WTC11 (cell line): ENCODE results near the gene HMX1. TPM values are rescaled to one million over a fixed set of nuclear protein-coding genes. Genes with fewer than 3 reads are reported as not detected.

Experiments used
- ATAC-seq: fragments of 200-7000 bp; cut with Tn5 transposase; 2 replicates; pipeline ENCODE4 v1.10.0; 2021; ENCODE audit warnings: mild to moderate bottlenecking, moderate library complexity
- CTCF ChIA-PET: fragments of 300-600 bp; sonication (Branson Sonifier 250); formaldehyde crosslinking; loops from one replicate; lab custom pipeline; 2021; ENCODE audit warnings: antibody characterized with exemption; lab: Charles Lee
- POLR2A ChIA-PET: fragments of 350-600 bp; sonication (Branson Sonifier 250); formaldehyde crosslinking; loops from one replicate; lab custom pipeline; 2021; ENCODE audit warnings: antibody characterized with exemption; lab: Charles Lee
- DNase-seq: peaks from one replicate; pipeline ENCODE4 v3.0.0; 2021; ENCODE audit warnings: low spot score
- H3K27ac Mint-ChIP-seq: 2 replicates; pipeline ENCODE4 v1.8.0; 2021; ENCODE audit warnings: mixed read lengths
- H3K27me3 Mint-ChIP-seq: 2 replicates; pipeline ENCODE4 v1.8.0; 2021; ENCODE audit warnings: low read depth, mild to moderate bottlenecking, moderate library complexity, mixed read lengths
- H3K36me3 Mint-ChIP-seq: 2 replicates; pipeline ENCODE4 v1.8.0; 2021; ENCODE audit warnings: mixed read lengths
- H3K4me1 Mint-ChIP-seq: 2 replicates; pipeline ENCODE4 v1.8.0; 2022; ENCODE audit warnings: mixed read lengths
- H3K4me3 Mint-ChIP-seq: 2 replicates; pipeline ENCODE4 v1.8.0; 2021; ENCODE audit warnings: mild to moderate bottlenecking, moderate library complexity, mixed read lengths
- H3K9me3 Mint-ChIP-seq: 2 replicates; pipeline ENCODE4 v1.8.0; 2021; ENCODE audit warnings: mixed read lengths
- CREB1 ChIP-seq: sonication (generic); formaldehyde crosslinking; IDR thresholded peaks from 2 replicates; pipeline ENCODE4 v1.8.0; 2023; ENCODE audit warnings: mild to moderate bottlenecking, missing genetic modification reagents
- CREM ChIP-seq: sonication (generic); formaldehyde crosslinking; IDR thresholded peaks from 2 replicates; pipeline ENCODE4 v1.8.1; 2022; ENCODE audit warnings: mild to moderate bottlenecking, missing genetic modification reagents, moderate library complexity
- CTCF ChIP-seq: fragments of 200-600 bp; IDR thresholded peaks from 2 replicates; pipeline ENCODE4 v1.8.0; 2022; ENCODE audit warnings: antibody characterized with exemption
- ELF4 ChIP-seq: sonication (generic); formaldehyde crosslinking; IDR thresholded peaks from 2 replicates; pipeline ENCODE4 v1.8.1; 2022; ENCODE audit warnings: low read depth, mild to moderate bottlenecking, moderate library complexity, missing genetic modification reagents
- EMX1 ChIP-seq: fragments of 250-450 bp; sonication (Bioruptor Pico); IDR thresholded peaks from 2 replicates; pipeline ENCODE4 v1.8.0; 2021; ENCODE audit warnings: mild to moderate bottlenecking
- GRHL2 ChIP-seq: fragments of 250-450 bp; sonication (Bioruptor Pico); IDR thresholded peaks from 2 replicates; pipeline ENCODE4 v1.8.0; 2022; ENCODE audit warnings: mild to moderate bottlenecking, moderate library complexity; ENCODE audit not compliant: insufficient replicate concordance, severe bottlenecking
- MLX ChIP-seq: sonication (generic); formaldehyde crosslinking; IDR thresholded peaks from 2 replicates; pipeline ENCODE4 v1.8.1; 2023; ENCODE audit warnings: mild to moderate bottlenecking, missing genetic modification reagents, moderate library complexity
- OVOL2 ChIP-seq: fragments of 250-450 bp; sonication (Bioruptor Pico); IDR thresholded peaks from 2 replicates; pipeline ENCODE4 v1.9.0; 2021; ENCODE audit warnings: mild to moderate bottlenecking, borderline replicate concordance
- RELA ChIP-seq: sonication (generic); formaldehyde crosslinking; IDR thresholded peaks from 2 replicates; pipeline ENCODE4 v1.8.1; 2022; ENCODE audit warnings: missing genetic modification reagents, mild to moderate bottlenecking, borderline replicate concordance
- RORB ChIP-seq: fragments of 250-450 bp; sonication (Bioruptor Pico); IDR thresholded peaks from 2 replicates; pipeline ENCODE4 v1.9.0; 2021; ENCODE audit warnings: mild to moderate bottlenecking
- SMAD3 ChIP-seq: sonication (generic); formaldehyde crosslinking; IDR thresholded peaks from 2 replicates; pipeline ENCODE4 v1.8.0; 2022; ENCODE audit warnings: missing genetic modification reagents, mild to moderate bottlenecking, borderline replicate concordance
- SOX15 ChIP-seq: fragments of 250-450 bp; sonication (Bioruptor Pico); IDR thresholded peaks from 2 replicates; pipeline ENCODE4 v1.9.0; 2021; ENCODE audit warnings: mild to moderate bottlenecking
- SP1 ChIP-seq: sonication (generic); formaldehyde crosslinking; conservative IDR thresholded peaks from 2 replicates; pipeline ENCODE4 v1.8.1; 2022; ENCODE audit warnings: missing genetic modification reagents
- TP53 ChIP-seq: sonication (generic); formaldehyde crosslinking; IDR thresholded peaks from 2 replicates; pipeline ENCODE4 v1.8.1; 2023; ENCODE audit warnings: mild to moderate bottlenecking, missing genetic modification reagents
- ZBTB21 ChIP-seq: sonication (generic); formaldehyde crosslinking; IDR thresholded peaks from 2 replicates; pipeline ENCODE4 v1.8.1; 2023; ENCODE audit warnings: mild to moderate bottlenecking, missing genetic modification reagents, borderline replicate concordance
- ZNF219 ChIP-seq: sonication (generic); formaldehyde crosslinking; IDR thresholded peaks from 2 replicates; pipeline ENCODE4 v1.8.0; 2023; ENCODE audit warnings: missing genetic modification reagents, mild to moderate bottlenecking, borderline replicate concordance
- ZNF396 ChIP-seq: fragments of 250-450 bp; sonication (Bioruptor Pico); IDR thresholded peaks from 2 replicates; pipeline ENCODE4 v1.8.0; 2021; ENCODE audit warnings: mild to moderate bottlenecking, moderate library complexity, borderline replicate concordance
- total RNA-seq: library from RNA; stranded (reverse); gene quantifications from 3 replicates; pipeline ENCODE4 v1.2.3, GENCODE V29; 2021
- TF ChIP-seq, protein P1 (sequence below): sonication (generic); formaldehyde crosslinking; IDR thresholded peaks from 2 replicates; pipeline ENCODE4 v1.8.0; 2022; ENCODE audit warnings: mild to moderate bottlenecking, missing genetic modification reagents
- TF ChIP-seq, protein P2 (sequence below): sonication (generic); formaldehyde crosslinking; IDR thresholded peaks from 2 replicates; pipeline ENCODE4 v1.8.0; 2022; ENCODE audit warnings: mild to moderate bottlenecking, missing genetic modification reagents
- TF ChIP-seq, protein P3 (sequence below): fragments of 250-450 bp; sonication (Bioruptor Pico); IDR thresholded peaks from 2 replicates; pipeline ENCODE4 v1.9.0; 2021; ENCODE audit warnings: moderate library complexity, mild to moderate bottlenecking, inconsistent platforms, borderline replicate concordance
- TF ChIP-seq, protein P4 (sequence below): sonication (generic); formaldehyde crosslinking; IDR thresholded peaks from 2 replicates; pipeline ENCODE4 v1.8.1; 2023; ENCODE audit warnings: mild to moderate bottlenecking, missing genetic modification reagents, borderline replicate concordance

The HMX1 gene
- total RNA-seq, 1 experiment from 2014 or later: 10.0 TPM

GRCh38 chr4:8831221-8832112 lies 40.2 kb downstream of the HMX1 start (continued):
- no peak for TF ChIP-seq ZNF396 (CRISPR knock-in tag)
- TF ChIP-seq, protein P1, sequence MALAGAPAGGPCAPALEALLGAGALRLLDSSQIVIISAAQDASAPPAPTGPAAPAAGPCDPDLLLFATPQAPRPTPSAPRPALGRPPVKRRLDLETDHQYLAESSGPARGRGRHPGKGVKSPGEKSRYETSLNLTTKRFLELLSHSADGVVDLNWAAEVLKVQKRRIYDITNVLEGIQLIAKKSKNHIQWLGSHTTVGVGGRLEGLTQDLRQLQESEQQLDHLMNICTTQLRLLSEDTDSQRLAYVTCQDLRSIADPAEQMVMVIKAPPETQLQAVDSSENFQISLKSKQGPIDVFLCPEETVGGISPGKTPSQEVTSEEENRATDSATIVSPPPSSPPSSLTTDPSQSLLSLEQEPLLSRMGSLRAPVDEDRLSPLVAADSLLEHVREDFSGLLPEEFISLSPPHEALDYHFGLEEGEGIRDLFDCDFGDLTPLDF: no peak

- POLR2A ChIA-PET: no interaction called here
- no peak for DNase-seq
- peaks cover 20% of the 10 kb centered on the region for H3K9me3 Mint-ChIP-seq
These were observed 40.9 kb downstream of the HMX1 start for GRCh38 chr4:8830611-8831200.

GRCh38 chr4:8830056-8830455 lies 41.6 kb downstream of the HMX1 start:
- no peak overlapping the region for H3K4me3 Mint-ChIP-seq
- DNase-seq (no peak), ATAC-seq (no peak)
- H3K4me1 Mint-ChIP-seq: no peaks in the 10 kb centered on the region
- H3K9me3 Mint-ChIP-seq: peaks cover 20% of the 10 kb centered on the region
- ChIA-PET CTCF (interaction anchor here (1.7 to 2.0 kb wide), 2 partner anchors 15 to 26 kb away, joined by 3 to 6 read pairs; no protein-coding TSS in a partner anchor), POLR2A (no interaction called here)
- H3K27ac Mint-ChIP-seq: no peak overlapping the region
- no peaks in the 10 kb centered on the region for H3K36me3 Mint-ChIP-seq
- peaks cover 7% of the 10 kb centered on the region for H3K27me3 Mint-ChIP-seq
- no peak for TF ChIP-seq EMX1 (CRISPR knock-in tag)
- TF ChIP-seq CTCF: no peak
- TF ChIP-seq, protein P2, sequence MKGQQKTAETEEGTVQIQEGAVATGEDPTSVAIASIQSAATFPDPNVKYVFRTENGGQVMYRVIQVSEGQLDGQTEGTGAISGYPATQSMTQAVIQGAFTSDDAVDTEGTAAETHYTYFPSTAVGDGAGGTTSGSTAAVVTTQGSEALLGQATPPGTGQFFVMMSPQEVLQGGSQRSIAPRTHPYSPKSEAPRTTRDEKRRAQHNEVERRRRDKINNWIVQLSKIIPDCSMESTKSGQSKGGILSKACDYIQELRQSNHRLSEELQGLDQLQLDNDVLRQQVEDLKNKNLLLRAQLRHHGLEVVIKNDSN (CRISPR knock-in tag): no peak
- TF ChIP-seq RELA (CRISPR knock-in tag): no peak
- no peak for TF ChIP-seq OVOL2 (CRISPR knock-in tag)
- TF ChIP-seq RORB: no peak
- no peak for TF ChIP-seq ELF4 (CRISPR knock-in tag)
- no peak for TF ChIP-seq ZNF219 (CRISPR knock-in tag)
- no peak for TF ChIP-seq ZBTB21 (CRISPR knock-in tag)
- TF ChIP-seq CREM (CRISPR knock-in tag): no peak
- no peak for TF ChIP-seq SOX15 (CRISPR knock-in tag)
- no peak for TF ChIP-seq TP53 (CRISPR knock-in tag)
- TF ChIP-seq SP1: no peak
- TF ChIP-seq GRHL2 (CRISPR knock-in tag): no peak

More at GRCh38 chr4:8830611-8831200, 40.9 kb downstream of the HMX1 start:
- ATAC-seq: no peak
- H3K4me3 Mint-ChIP-seq: no peak overlapping the region
- H3K36me3 Mint-ChIP-seq: no peaks in the 10 kb centered on the region
- peaks cover 7% of the 10 kb centered on the region for H3K27me3 Mint-ChIP-seq
- no peak for TF ChIP-seq CREB1 (CRISPR knock-in tag)
- TF ChIP-seq GRHL2 (CRISPR knock-in tag): no peak
- TF ChIP-seq SMAD3: no peak
- TF ChIP-seq, protein P3, sequence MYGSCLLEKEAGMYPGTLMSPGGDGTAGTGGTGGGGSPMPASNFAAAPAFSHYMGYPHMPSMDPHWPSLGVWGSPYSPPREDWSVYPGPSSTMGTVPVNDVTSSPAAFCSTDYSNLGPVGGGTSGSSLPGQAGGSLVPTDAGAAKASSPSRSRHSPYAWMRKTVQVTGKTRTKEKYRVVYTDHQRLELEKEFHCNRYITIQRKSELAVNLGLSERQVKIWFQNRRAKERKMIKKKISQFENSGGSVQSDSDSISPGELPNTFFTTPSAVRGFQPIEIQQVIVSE (CRISPR knock-in tag): no peak
- TF ChIP-seq MLX (CRISPR knock-in tag): no peak
- TF ChIP-seq, protein P4, sequence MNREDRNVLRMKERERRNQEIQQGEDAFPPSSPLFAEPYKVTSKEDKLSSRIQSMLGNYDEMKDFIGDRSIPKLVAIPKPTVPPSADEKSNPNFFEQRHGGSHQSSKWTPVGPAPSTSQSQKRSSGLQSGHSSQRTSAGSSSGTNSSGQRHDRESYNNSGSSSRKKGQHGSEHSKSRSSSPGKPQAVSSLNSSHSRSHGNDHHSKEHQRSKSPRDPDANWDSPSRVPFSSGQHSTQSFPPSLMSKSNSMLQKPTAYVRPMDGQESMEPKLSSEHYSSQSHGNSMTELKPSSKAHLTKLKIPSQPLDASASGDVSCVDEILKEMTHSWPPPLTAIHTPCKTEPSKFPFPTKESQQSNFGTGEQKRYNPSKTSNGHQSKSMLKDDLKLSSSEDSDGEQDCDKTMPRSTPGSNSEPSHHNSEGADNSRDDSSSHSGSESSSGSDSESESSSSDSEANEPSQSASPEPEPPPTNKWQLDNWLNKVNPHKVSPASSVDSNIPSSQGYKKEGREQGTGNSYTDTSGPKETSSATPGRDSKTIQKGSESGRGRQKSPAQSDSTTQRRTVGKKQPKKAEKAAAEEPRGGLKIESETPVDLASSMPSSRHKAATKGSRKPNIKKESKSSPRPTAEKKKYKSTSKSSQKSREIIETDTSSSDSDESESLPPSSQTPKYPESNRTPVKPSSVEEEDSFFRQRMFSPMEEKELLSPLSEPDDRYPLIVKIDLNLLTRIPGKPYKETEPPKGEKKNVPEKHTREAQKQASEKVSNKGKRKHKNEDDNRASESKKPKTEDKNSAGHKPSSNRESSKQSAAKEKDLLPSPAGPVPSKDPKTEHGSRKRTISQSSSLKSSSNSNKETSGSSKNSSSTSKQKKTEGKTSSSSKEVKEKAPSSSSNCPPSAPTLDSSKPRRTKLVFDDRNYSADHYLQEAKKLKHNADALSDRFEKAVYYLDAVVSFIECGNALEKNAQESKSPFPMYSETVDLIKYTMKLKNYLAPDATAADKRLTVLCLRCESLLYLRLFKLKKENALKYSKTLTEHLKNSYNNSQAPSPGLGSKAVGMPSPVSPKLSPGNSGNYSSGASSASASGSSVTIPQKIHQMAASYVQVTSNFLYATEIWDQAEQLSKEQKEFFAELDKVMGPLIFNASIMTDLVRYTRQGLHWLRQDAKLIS: no peak
- CTCF ChIA-PET: interaction anchor here (0.7 to 2.0 kb wide), 4 partner anchors 11 to 87 kb away, joined by 3 to 6 read pairs (median 3); no protein-coding TSS in a partner anchor
- no peak overlapping the region for H3K27ac Mint-ChIP-seq
- H3K4me1 Mint-ChIP-seq: no peaks in the 10 kb centered on the region
